Mesenchymal stem cell (in vitro differentiated cells and primary cell): ENCODE data around the gene ADGB.
"Not testable (repeated sequence)": the region's sequence is repeated elsewhere in the genome, so short reads cannot be mapped to it uniquely, and the experiment has no call there.

Experiments
- DNase-seq: peaks from one replicate; pipeline ENCODE4 v3.0.0-alpha.2; 2013
- H2AFZ ChIP-seq: one replicate; pipeline ENCODE4 v1.6.1; 2013; ENCODE audit warnings: low read depth, mild to moderate bottlenecking, control low read depth, inconsistent platforms, low read length, moderate library complexity
- H2AK5ac ChIP-seq: 2 replicates; pipeline ENCODE4 v1.6.1; 2013; ENCODE audit warnings: low read length, moderate library complexity, mild to moderate bottlenecking, inconsistent platforms; ENCODE audit not compliant: severe bottlenecking
- H2BK120ac ChIP-seq: one replicate; pipeline ENCODE4 v1.6.1; 2013; ENCODE audit warnings: low read depth, mild to moderate bottlenecking, inconsistent platforms, low read length, moderate library complexity
- H2BK12ac ChIP-seq, 2 experiments: one replicate each; pipeline ENCODE4 v1.6.1; 2013; ENCODE audit warnings: inconsistent platforms in 2 of 2, low read length in 2 of 2, mild to moderate bottlenecking in 2 of 2, moderate library complexity in 2 of 2, control low read depth in 1 of 2
- H2BK15ac ChIP-seq: one replicate; pipeline ENCODE4 v1.6.1; 2013; ENCODE audit warnings: mild to moderate bottlenecking, low read depth, inconsistent platforms; ENCODE audit not compliant: poor library complexity, severe bottlenecking
- H2BK5ac ChIP-seq: 2 replicates; pipeline ENCODE4 v1.6.1; 2013; ENCODE audit warnings: low read depth, mild to moderate bottlenecking, low read length, control low read depth, inconsistent platforms; ENCODE audit not compliant: poor library complexity, severe bottlenecking
- H3K14ac ChIP-seq, 2 experiments: one replicate each; pipeline ENCODE4 v1.6.1; 2013; ENCODE audit warnings: inconsistent platforms in 2 of 2, low read length in 2 of 2, control low read depth in 1 of 2, mild to moderate bottlenecking in 1 of 2, moderate library complexity in 1 of 2
- H3K18ac ChIP-seq, 2 experiments: one replicate each; pipeline ENCODE4 v1.6.1; 2013; ENCODE audit warnings: inconsistent platforms in 2 of 2, low read length in 2 of 2, control low read depth in 1 of 2, low read depth in 1 of 2, mild to moderate bottlenecking in 1 of 2
- H3K23ac ChIP-seq, 2 experiments: one replicate each; pipeline ENCODE4 v1.6.1; 2013; ENCODE audit warnings: inconsistent platforms in 2 of 2, low read length in 2 of 2, mild to moderate bottlenecking in 2 of 2, moderate library complexity in 2 of 2, control low read depth in 1 of 2
- H3K27ac ChIP-seq: 2 replicates; pipeline ENCODE4 v1.5.1; 2013; ENCODE audit warnings: mild to moderate bottlenecking, moderate library complexity, low read length, control low read depth, inconsistent platforms; ENCODE audit not compliant: poor library complexity, severe bottlenecking
- H3K27me3 ChIP-seq, 2 experiments: 2 replicates each; pipeline versions ENCODE4 v1.6.1 to v1.7.0; 2013; ENCODE audit warnings: low read length in 2 of 2, mild to moderate bottlenecking in 2 of 2, moderate library complexity in 2 of 2, control low read depth in 1 of 2, inconsistent platforms in 1 of 2; ENCODE audit not compliant: control insufficient read depth in 1 of 2, insufficient read depth in 1 of 2
- H3K36me3 ChIP-seq, 2 experiments: 2 replicates each; pipeline versions ENCODE4 v1.6.1 to v1.7.0; 2013; ENCODE audit warnings: low read length in 2 of 2, control low read depth in 1 of 2, inconsistent platforms in 1 of 2, low read depth in 1 of 2, mild to moderate bottlenecking in 1 of 2; ENCODE audit not compliant: insufficient read depth in 2 of 2, control insufficient read depth in 1 of 2
- H3K4ac ChIP-seq, 2 experiments: one replicate each; pipeline ENCODE4 v1.6.1; 2013; ENCODE audit warnings: inconsistent platforms in 2 of 2, low read length in 2 of 2, mild to moderate bottlenecking in 2 of 2, moderate library complexity in 2 of 2, control low read depth in 1 of 2, low read depth in 1 of 2
- H3K4me1 ChIP-seq: 2 replicates; pipeline ENCODE4 v1.6.1; 2013; ENCODE audit warnings: low read depth, low read length, control low read depth; ENCODE audit not compliant: control insufficient read depth, insufficient read depth
- H3K4me2 ChIP-seq: 2 replicates; pipeline ENCODE4 v1.6.1; 2013; ENCODE audit warnings: low read length, mild to moderate bottlenecking, inconsistent platforms; ENCODE audit not compliant: poor library complexity, severe bottlenecking
- H3K4me3 ChIP-seq, 2 experiments: 2 replicates each; pipeline versions ENCODE4 v1.5.1 to v1.7.0; 2013; ENCODE audit warnings: low read length in 2 of 2, mild to moderate bottlenecking in 2 of 2, control low read depth in 1 of 2, low read depth in 1 of 2; ENCODE audit not compliant: insufficient read depth in 1 of 2
- H3K79me1 ChIP-seq: replicated peaks from 2 replicates; pipeline ENCODE4 v1.6.1; 2013; ENCODE audit warnings: mild to moderate bottlenecking, control low read depth, low read length, inconsistent platforms; ENCODE audit not compliant: poor library complexity, severe bottlenecking
- H3K9ac ChIP-seq: 2 replicates; pipeline ENCODE4 v1.7.0; 2013; ENCODE audit warnings: mild to moderate bottlenecking, low read length, moderate library complexity
- H3K9me3 ChIP-seq: 2 replicates; pipeline ENCODE4 v1.7.0; 2013; ENCODE audit warnings: mild to moderate bottlenecking, low read length; ENCODE audit not compliant: control insufficient read depth
- H4K8ac ChIP-seq: one replicate; pipeline ENCODE4 v1.6.1; 2013; ENCODE audit warnings: inconsistent platforms, mild to moderate bottlenecking, low read length, moderate library complexity
- H4K91ac ChIP-seq: one replicate; pipeline ENCODE4 v1.6.1; 2013; ENCODE audit warnings: mild to moderate bottlenecking, low read length, inconsistent platforms
- WGBS: methylation state at CpG from one replicate; pipeline ENCODE4 v1.1.7; 2013; ENCODE audit warnings: mixed read lengths; 5-methylcytosine and 5-hydroxymethylcytosine counted together

Gene ADGB

DNA sequence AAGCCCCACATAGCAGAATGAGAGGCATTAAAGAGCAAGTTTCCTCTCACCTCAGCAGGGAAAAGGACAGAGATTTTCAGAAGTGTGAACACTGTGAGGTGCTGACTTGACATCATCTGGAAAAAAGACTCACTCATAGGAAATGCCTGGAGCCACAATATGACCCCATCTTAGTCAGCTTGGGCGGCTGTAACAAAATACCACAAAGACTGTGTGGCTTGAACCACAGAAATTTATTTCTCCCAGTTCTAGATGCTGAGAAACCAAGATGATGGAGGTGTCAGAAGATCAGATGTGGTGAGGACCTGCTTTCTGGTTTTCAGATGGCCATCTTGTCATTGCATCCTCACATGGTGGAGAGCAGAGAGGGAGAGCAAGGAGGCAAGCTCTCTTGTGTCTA, 253.1 kb downstream of the ADGB start:
- Histone ChIP-seq H3K23ac (no peak overlapping the region), H3K27me3 (no peaks in the 10 kb centered on the region), H2BK120ac (no peak overlapping the region), H2BK12ac (no peak overlapping the region), H3K4ac (no peak overlapping the region), H3K4me1 (peaks cover 2% of the 10 kb centered on the region), H2BK15ac (no peak overlapping the region), H3K14ac (no peak overlapping the region), H3K9ac (no peak overlapping the region), H2AK5ac (no peak overlapping the region), H4K91ac (no peak overlapping the region), H3K4me3 (no peak overlapping the region), H2BK5ac (no peak overlapping the region), H3K36me3 (peaks cover 0 to 2% of the 10 kb centered on the region in 2 experiments), H3K18ac (no peak overlapping the region), H3K4me2 (no peak overlapping the region), H4K8ac (no peak overlapping the region), H2AFZ (no peak overlapping the region), H3K9me3 (peaks cover 6% of the 10 kb centered on the region), H3K27ac (no peak overlapping the region), H3K79me1 (no peaks in the 10 kb centered on the region)
- WGBS: 0% methylated on average over 1 of the region's 1 CpG
- peak; percentile 89 for DNase-seq

DNA sequence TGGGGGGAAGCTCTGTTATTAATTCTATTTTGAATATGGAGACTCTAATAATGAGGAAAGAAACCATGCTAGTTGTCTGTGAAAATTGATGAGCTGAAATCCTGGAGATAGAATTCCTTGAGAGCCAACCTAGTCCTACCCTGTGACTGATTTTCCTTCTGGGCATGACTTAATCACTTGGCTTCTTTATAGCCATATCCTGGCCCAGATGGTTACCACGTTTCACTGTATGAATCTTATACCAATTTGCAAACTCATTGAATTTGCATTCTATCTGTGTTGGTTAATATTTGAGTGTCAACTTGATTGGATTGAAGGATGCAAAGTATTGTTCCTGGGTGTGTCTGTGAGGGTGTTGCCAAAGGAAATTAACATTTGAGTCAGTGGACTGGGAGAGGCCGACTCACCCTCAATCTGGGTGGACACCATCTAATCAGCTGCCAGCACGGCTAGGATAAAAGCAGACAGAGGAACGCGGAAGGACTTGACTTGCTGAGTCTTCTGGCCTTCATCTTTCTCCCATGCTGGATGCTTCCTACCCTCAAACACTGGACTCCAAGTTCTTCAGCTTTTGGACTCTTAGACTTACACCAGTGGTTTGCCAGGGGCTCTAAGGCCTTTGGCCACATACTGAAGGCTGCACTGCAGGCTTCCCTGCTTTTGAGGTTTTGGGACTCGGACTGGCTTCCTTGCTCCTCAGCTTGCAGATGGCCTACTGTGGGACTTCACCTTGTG, 255.9 kb downstream of the ADGB start:
- H3K4me1 ChIP-seq, H3K27me3 ChIP-seq, DNase-seq, H3K23ac ChIP-seq, H2AK5ac ChIP-seq, H3K4me3 ChIP-seq, H2BK5ac ChIP-seq, H2BK15ac ChIP-seq, H3K79me1 ChIP-seq, H3K9ac ChIP-seq, H3K27ac ChIP-seq, H3K18ac ChIP-seq, H4K8ac ChIP-seq, H3K4ac ChIP-seq, H3K14ac ChIP-seq, H4K91ac ChIP-seq, H3K4me2 ChIP-seq, H2BK120ac ChIP-seq, H2AFZ ChIP-seq, H3K9me3 ChIP-seq, H3K36me3 ChIP-seq, H2BK12ac ChIP-seq: not testable (repeated sequence)
- WGBS: 93% methylated on average over 5 of the region's 6 CpGs

DNA sequence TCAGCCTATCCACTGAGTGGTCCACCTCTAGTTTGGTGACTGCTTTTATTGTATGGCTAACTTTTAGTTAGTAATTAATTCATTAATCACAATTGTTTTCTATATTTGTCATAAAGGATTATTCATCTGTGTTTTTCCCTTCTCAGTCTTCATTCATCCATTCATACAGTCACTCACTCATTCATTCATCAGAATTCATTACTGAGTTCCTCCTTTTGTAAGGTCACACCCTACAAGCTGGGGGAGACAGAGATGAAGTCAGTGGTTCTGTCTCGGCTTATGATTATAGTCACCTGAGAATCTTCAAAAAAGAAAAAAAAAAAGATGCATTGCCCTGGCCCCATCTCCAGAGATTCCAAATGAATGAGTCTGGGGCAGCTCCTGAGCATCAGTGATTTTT, 257.1 kb downstream of the ADGB start:
- H3K23ac ChIP-seq: no peak overlapping the region
- H3K4ac ChIP-seq: no peak overlapping the region
- H3K9me3 ChIP-seq: peaks cover 4% of the 10 kb centered on the region
- H3K4me2 ChIP-seq: no peak overlapping the region
- no peak overlapping the region for H3K14ac ChIP-seq
- H2BK12ac ChIP-seq: no peak overlapping the region
- no peak overlapping the region for H2BK5ac ChIP-seq
- H3K9ac ChIP-seq: no peak overlapping the region
- no peak overlapping the region for H4K8ac ChIP-seq
- no peaks in the 10 kb centered on the region for H3K27me3 ChIP-seq
- no peak overlapping the region for H2AFZ ChIP-seq
- H2AK5ac ChIP-seq: no peak overlapping the region
- no peak overlapping the region for H3K4me3 ChIP-seq
- no peak overlapping the region for H3K18ac ChIP-seq
- H3K79me1 ChIP-seq: no peaks in the 10 kb centered on the region
- DNase-seq: no peak
- H2BK120ac ChIP-seq: no peak overlapping the region
- no peaks in the 10 kb centered on the region for H3K36me3 ChIP-seq
- peaks cover 1% of the 10 kb centered on the region for H3K4me1 ChIP-seq
- H3K27ac ChIP-seq: no peak overlapping the region
- H4K91ac ChIP-seq: no peak overlapping the region
- no CpG with 5 or more reads among the region's 1 CpG for WGBS
- H2BK15ac ChIP-seq: no peak overlapping the region

DNA sequence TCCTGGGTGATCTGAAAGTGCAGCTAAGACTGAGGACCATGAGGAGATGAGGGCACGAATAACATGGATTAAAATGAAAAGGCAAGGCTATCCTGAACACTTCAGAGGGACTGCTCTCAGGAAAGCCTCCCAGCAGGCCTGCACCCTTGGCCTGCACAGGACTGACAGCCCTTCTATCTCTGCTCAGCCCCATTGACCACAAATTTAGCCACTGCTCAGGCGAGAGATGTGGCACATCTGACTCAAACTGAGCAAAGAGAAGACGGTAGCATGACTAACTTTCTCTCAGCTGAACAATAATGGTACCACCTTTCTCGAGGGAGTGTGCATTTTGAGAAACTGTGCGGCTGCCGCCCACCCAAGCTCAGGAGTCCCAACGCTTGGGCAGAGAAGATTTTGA, 257.5 kb downstream of the ADGB start:
- no peak for DNase-seq
- Histone ChIP-seq H3K27me3 (no peaks in the 10 kb centered on the region), H3K14ac (no peak overlapping the region), H3K18ac (no peak overlapping the region), H3K9ac (no peak overlapping the region), H4K91ac (no peak overlapping the region), H3K4me3 (no peak overlapping the region), H3K23ac (no peak overlapping the region), H2AK5ac (no peak overlapping the region), H3K79me1 (no peaks in the 10 kb centered on the region), H3K9me3 (no peaks in the 10 kb centered on the region), H3K4ac (no peak overlapping the region), H3K4me2 (no peak overlapping the region), H2BK5ac (no peak overlapping the region), H2BK12ac (no peak overlapping the region), H2BK120ac (no peak overlapping the region), H3K27ac (no peak overlapping the region), H3K4me1 (peaks cover 1% of the 10 kb centered on the region), H2AFZ (no peak overlapping the region), H2BK15ac (no peak overlapping the region), H4K8ac (no peak overlapping the region), H3K36me3 (no peaks in the 10 kb centered on the region)
- WGBS: 96% methylated on average over 7 of the region's 7 CpGs
